Activated T-cell treated with anti-CD3 and anti-CD28 coated beads, Interleukin-2, amount 50 U/mL, for 24 hours (primary cell): ENCODE results near the gene PDLIM3.

Source experiments
- DNase-seq: peaks from one replicate; pipeline ENCODE4 v3.0.0-alpha.2; 2020
- H3K27ac Mint-ChIP-seq: 2 replicates; pipeline ENCODE4 v1.8.0; 2020; ENCODE audit warnings: mild to moderate bottlenecking, mixed read lengths
- H3K27me3 Mint-ChIP-seq: 2 replicates; pipeline ENCODE4 v1.8.0; 2020; ENCODE audit warnings: mixed read lengths
- H3K36me3 Mint-ChIP-seq: 2 replicates; pipeline ENCODE4 v1.8.0; 2020; ENCODE audit warnings: low read depth, mixed read lengths
- H3K4me1 Mint-ChIP-seq: 2 replicates; pipeline ENCODE4 v1.8.0; 2020; ENCODE audit warnings: low read depth, mixed read lengths
- H3K4me3 Mint-ChIP-seq: 2 replicates; pipeline ENCODE4 v1.8.0; 2020; ENCODE audit warnings: mild to moderate bottlenecking, moderate library complexity, mixed read lengths
- H3K9me3 Mint-ChIP-seq: 2 replicates; pipeline ENCODE4 v1.8.0; 2020; ENCODE audit warnings: mixed read lengths

PDLIM3 gene, protein sequence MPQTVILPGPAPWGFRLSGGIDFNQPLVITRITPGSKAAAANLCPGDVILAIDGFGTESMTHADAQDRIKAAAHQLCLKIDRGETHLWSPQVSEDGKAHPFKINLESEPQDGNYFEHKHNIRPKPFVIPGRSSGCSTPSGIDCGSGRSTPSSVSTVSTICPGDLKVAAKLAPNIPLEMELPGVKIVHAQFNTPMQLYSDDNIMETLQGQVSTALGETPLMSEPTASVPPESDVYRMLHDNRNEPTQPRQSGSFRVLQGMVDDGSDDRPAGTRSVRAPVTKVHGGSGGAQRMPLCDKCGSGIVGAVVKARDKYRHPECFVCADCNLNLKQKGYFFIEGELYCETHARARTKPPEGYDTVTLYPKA

DNA sequence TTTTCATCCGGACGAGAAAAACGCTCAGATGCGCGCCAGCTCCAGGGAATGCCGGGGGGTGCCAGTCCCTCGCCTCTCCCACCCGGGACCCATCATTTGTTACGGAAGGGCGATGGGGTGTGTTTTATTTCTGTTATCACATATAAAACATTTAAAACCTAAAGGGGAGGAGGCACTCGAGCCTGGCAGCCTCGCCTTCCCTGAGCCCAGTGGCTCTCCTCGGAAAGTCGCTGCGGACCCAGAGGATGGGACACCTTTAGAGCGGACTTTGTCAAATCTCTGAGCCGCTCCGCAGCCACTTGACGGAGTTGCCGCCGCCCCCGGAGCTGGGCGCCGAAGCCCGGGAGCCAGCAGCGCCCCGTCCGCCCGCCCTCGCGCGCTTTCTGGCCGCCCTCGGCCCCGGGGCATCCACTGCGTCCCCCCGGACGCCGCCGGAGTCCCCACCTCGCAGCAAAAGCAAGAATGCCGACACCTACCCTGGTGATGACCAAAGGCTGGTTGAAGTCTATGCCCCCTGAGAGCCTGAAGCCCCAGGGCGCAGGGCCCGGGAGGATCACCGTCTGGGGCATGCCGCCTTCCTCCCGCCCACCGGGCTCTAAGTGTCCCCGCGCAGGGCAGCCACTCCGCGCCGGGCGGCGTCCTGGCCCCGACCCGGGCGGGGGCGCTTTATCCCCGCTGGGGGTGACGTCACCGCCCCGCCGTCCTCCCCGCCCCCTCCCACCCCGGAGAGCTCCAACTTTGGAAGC lies at the start of gene PDLIM3:
Gene PDLIM3 (minus strand): TSS at position 642 of the 746 bp plus-strand sequence. CDS start 73 bp downstream, at position 569.
- no peaks in the 10 kb centered on the region for H3K36me3 Mint-ChIP-seq
- peaks cover 45% of the 10 kb centered on the region for H3K27me3 Mint-ChIP-seq
- H3K9me3 Mint-ChIP-seq, result no peaks in the 10 kb centered on the region
- peaks cover 7% of the 10 kb centered on the region for H3K4me1 Mint-ChIP-seq
- H3K27ac Mint-ChIP-seq, result no peak within 1 kb of the TSS
- H3K4me3 Mint-ChIP-seq, result peak within 1 kb of the TSS; percentile 51
- DNase-seq, result peak; percentile 37

DNA sequence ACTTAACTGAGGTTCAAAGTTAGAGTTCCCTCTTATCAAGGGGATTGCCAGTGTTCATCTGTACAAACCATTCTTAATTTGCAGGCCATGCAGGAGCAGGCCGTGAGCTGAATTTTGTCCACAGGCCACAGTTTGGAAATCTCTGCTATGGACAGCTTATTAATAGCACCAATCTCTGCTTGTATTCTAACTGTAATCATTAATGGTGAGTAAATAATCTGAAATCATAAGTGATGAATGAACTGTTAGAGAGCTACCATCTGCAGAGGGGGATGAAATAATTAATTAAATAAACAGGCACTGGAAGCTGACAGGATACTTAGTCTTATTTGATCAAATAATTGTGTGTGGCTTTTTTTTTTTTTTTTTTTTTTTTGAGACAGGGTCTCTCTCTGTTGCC lies 48.5 kb upstream of the PDLIM3 start:
- Mint-ChIP-seq H3K27me3 (peaks cover 53% of the 10 kb centered on the region), H3K9me3 (no peaks in the 10 kb centered on the region), H3K4me1 (peaks cover 13% of the 10 kb centered on the region), H3K36me3 (no peaks in the 10 kb centered on the region), H3K4me3 (no peak overlapping the region), H3K27ac (no peak overlapping the region)
- no peak for DNase-seq

GRCh38 chr4:185582651-185583400 lies 47.5 kb upstream of the PDLIM3 start:
- H3K27me3 Mint-ChIP-seq, result peaks cover 43% of the 10 kb centered on the region
- no peaks in the 10 kb centered on the region for H3K36me3 Mint-ChIP-seq
- H3K9me3 Mint-ChIP-seq, result no peaks in the 10 kb centered on the region
- no peak overlapping the region for H3K4me3 Mint-ChIP-seq
- H3K4me1 Mint-ChIP-seq, result peaks cover 12% of the 10 kb centered on the region
- no peak for DNase-seq
- H3K27ac Mint-ChIP-seq, result no peak overlapping the region

DNA sequence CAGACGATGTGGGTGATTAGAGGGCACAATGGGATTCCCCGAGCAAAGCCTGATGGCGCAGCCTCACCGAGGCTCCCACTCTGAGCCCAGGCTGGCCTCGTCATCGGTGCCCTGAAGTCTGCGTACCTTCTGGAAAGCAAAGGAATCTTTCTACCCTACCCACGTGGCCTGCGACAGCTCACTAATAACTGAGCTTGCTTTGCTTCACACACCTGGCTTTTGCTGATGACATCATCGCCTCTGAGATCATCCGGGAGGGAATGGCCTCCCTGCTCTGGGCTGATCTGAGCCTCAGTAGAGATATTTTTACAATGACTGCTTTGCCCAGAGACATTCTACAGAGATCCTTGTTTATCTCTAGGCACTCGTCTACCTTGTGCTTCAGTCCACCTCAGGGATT lies 45.4 kb upstream of the PDLIM3 start:
- Mint-ChIP-seq H3K27me3 (peaks cover 26% of the 10 kb centered on the region), H3K9me3 (no peaks in the 10 kb centered on the region), H3K27ac (no peak overlapping the region), H3K4me3 (no peak overlapping the region), H3K36me3 (no peaks in the 10 kb centered on the region), H3K4me1 (no peaks in the 10 kb centered on the region)
- no peak for DNase-seq

- Mint-ChIP-seq H3K4me3 (no peak overlapping the region), H3K4me1 (no peaks in the 10 kb centered on the region), H3K27me3 (peaks cover 22% of the 10 kb centered on the region), H3K36me3 (no peaks in the 10 kb centered on the region), H3K9me3 (no peaks in the 10 kb centered on the region), H3K27ac (no peak overlapping the region)
- DNase-seq, result no peak
Observed at GRCh38 chr4:185578284-185578683, 43.0 kb upstream of the PDLIM3 start.

DNA sequence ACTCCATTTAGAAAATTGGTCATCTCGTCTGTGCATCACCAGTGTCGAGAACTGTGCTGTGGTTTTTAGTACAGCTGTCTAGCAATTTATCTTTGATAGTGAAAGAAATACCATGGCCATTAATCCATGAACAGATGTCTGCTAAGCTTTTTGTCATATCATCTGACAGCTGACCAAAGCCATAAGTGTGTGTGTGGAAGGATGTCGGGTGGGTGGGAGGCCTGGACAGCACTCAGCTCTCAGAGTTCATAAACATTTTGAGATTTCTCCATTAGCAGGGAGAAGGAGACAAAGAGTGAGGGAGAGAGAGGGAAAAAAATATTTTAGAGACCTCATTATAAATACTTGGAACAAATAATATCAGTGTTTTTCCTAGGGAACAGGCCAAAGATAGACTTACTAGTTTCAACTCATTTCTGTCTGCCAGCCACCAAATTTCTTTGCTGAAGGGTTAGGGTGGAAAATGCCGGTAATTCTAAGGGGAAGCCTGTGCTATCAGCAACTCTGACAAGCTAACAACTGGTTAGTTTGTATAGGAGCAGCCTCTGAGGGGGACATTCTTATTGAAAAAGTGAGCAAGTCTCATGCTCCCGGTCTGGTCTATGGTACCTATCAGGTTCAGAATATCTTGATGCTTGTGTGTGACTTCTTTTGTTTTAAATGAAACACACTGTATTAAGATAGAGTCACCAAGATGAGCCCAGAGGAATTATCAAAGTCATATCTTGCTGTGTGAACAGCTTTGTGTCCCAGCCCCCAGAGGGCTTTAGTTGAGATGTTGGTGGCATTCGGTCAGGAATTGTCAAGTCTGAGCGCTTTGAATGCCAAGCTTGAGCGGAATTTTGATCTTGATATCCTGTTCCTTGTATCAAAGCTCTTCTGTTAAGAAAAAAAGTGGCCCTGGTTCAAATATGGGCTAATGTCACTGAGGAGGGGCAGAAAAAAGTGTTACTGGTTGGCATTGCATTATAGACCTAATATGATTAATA lies 41.9 kb upstream of the PDLIM3 start:
- Mint-ChIP-seq H3K4me3 (no peak overlapping the region), H3K9me3 (no peaks in the 10 kb centered on the region), H3K36me3 (no peaks in the 10 kb centered on the region), H3K27me3 (peaks cover 17% of the 10 kb centered on the region), H3K4me1 (no peaks in the 10 kb centered on the region), H3K27ac (no peak overlapping the region)
- no peak for DNase-seq

GRCh38 chr4:185576314-185576961 lies 41.1 kb upstream of the PDLIM3 start:
- no peaks in the 10 kb centered on the region for H3K9me3 Mint-ChIP-seq
- DNase-seq, result no peak
- H3K4me3 Mint-ChIP-seq, result no peak overlapping the region
- H3K36me3 Mint-ChIP-seq, result no peaks in the 10 kb centered on the region
- peaks cover 17% of the 10 kb centered on the region for H3K27me3 Mint-ChIP-seq
- H3K27ac Mint-ChIP-seq, result no peak overlapping the region
- H3K4me1 Mint-ChIP-seq, result no peaks in the 10 kb centered on the region

DNA sequence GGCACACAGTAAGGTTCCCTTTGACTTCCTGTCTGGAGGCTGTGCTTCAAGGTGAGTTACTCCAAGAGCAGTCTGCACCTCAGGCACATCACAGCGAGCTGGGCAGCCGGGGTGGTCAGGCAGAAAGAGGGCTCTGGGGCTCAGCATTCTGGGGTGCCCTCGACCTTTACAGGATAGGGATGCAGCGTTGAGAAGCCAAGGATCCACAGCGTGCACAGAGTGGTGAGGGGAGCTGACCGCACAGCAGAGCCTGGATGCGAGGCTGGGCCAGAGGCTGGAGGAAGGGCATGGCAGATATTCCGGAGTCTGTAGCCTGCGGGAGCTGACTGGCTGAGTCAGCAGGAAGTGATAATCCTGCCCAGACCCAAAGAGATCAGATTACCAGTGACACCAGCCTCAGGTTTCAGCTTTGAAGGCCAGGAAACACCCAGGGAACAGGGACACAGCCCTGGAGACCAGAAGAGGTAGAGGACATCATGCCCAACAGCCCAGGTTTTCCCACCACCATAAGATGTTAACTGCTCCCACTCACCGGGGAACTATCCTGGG lies 38.4 kb upstream of the PDLIM3 start:
- Mint-ChIP-seq H3K4me3 (no peak overlapping the region), H3K36me3 (no peaks in the 10 kb centered on the region), H3K9me3 (no peaks in the 10 kb centered on the region), H3K27ac (no peak overlapping the region), H3K4me1 (no peaks in the 10 kb centered on the region), H3K27me3 (peaks cover 20% of the 10 kb centered on the region)
- DNase-seq, result no peak

GRCh38 chr4:185570727-185571126 lies 35.4 kb upstream of the PDLIM3 start:
- Mint-ChIP-seq H3K27ac (no peak overlapping the region), H3K4me3 (no peak overlapping the region), H3K36me3 (no peaks in the 10 kb centered on the region), H3K27me3 (peaks cover 23% of the 10 kb centered on the region), H3K4me1 (no peaks in the 10 kb centered on the region), H3K9me3 (no peaks in the 10 kb centered on the region)
- no peak for DNase-seq

DNA sequence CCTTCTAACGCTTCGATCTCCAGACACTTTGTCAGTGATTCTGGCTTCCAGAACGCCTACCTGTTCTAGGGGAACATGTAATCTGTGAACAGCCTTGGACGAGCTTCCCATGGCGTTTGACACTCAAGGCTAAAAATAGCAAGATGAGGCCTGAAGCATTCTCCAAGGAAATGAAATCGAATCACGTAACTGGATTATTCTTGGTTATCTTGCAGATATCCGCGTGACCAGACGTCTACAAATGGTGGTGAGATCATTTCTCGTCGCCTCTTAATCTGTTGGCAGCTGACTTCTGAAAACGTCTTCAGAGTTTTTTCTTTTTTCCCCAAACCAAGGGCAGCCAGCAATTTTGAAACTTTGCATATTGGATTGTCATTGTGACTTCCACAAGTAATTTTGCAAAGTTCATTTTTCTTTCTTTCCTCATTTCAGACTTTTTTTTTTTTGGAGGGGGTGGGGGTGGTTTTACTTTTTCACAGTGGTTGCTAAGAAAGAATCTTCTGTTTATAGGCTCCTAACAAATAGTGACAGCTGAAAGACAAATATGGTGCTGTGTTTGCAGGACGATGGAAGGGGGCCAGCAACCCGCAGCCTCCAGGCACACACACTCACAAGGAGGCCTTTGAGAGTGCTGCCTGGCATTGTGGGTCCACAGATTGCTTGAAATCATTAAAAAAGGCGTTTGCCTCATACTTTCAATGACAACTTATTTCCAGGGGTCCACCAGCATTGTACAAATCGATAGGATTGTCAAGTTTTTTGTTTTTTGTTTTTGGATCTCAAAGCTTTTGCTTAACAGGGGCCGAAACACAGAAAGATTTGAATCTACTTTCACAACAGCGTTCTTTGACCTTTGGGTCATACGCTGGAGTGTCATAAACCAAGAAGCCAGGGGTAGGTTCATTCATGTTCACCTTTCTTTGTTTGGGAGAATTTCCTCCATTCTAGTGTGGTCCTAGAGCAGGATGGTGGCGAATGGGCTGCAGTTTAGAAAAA lies 32.4 kb upstream of the PDLIM3 start:
- Mint-ChIP-seq H3K4me3 (no peak overlapping the region), H3K27ac (no peak overlapping the region), H3K36me3 (no peaks in the 10 kb centered on the region), H3K27me3 (peaks cover 22% of the 10 kb centered on the region), H3K4me1 (no peaks in the 10 kb centered on the region), H3K9me3 (no peaks in the 10 kb centered on the region)
- no peak for DNase-seq

GRCh38 chr4:185566972-185567371 lies 31.7 kb upstream of the PDLIM3 start:
- Mint-ChIP-seq H3K9me3 (no peaks in the 10 kb centered on the region), H3K4me1 (no peaks in the 10 kb centered on the region), H3K36me3 (no peaks in the 10 kb centered on the region), H3K27ac (no peak overlapping the region), H3K4me3 (no peak overlapping the region), H3K27me3 (peaks cover 27% of the 10 kb centered on the region)
- DNase-seq, result no peak

DNA sequence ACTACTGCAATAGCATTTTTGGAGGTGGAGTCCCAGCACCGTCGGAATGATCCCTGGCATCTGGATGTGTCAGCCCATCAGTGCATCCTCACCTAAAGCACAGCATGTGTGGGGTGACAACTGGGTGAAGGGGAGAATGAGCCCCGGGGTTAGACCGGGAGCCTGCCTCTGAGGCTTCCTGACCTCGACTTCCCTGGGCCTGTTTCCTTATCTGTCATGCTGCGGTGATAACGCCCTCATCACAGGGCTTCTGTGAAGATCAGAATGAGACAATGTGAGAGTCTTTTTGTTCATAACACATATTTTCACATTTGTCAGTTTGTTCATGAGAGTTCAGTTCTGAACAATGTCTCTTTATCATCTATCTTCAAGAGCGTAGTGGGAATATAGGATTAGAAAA lies 31.1 kb upstream of the PDLIM3 start:
- H3K27ac Mint-ChIP-seq, result no peak overlapping the region
- no peak for DNase-seq

More for the DNA sequence above, 31.1 kb upstream of the PDLIM3 start:
- H3K4me1 Mint-ChIP-seq, result no peaks in the 10 kb centered on the region
- no peaks in the 10 kb centered on the region for H3K36me3 Mint-ChIP-seq
- peaks cover 31% of the 10 kb centered on the region for H3K27me3 Mint-ChIP-seq
- no peak overlapping the region for H3K4me3 Mint-ChIP-seq
- H3K9me3 Mint-ChIP-seq, result no peaks in the 10 kb centered on the region
